Breast epithelium (tissue), 3 donors: ENCODE measurements around the gene GAK.

Experiments
- CTCF ChIP-seq, 3 donors: fragments of 450-650 bp; IDR thresholded peaks; one replicate each; pipeline ENCODE4 v1.5.1; 2016 to 2017; ENCODE audit warnings: antibody characterized with exemption in 3 of 3, mild to moderate bottlenecking in 3 of 3, moderate library complexity in 3 of 3
- POLR2A ChIP-seq: fragments of 450-650 bp; IDR thresholded peaks from one replicate; pipeline ENCODE4 v1.6.1; 2016; ENCODE audit warnings: antibody characterized with exemption, mild to moderate bottlenecking, moderate library complexity
- POLR2AphosphoS5 ChIP-seq, 3 donors: sonication (generic); formaldehyde crosslinking; IDR thresholded peaks; one replicate each; pipeline ENCODE4 v1.6.1; 2017; ENCODE audit warnings: antibody characterized with exemption in 3 of 3

DNA sequence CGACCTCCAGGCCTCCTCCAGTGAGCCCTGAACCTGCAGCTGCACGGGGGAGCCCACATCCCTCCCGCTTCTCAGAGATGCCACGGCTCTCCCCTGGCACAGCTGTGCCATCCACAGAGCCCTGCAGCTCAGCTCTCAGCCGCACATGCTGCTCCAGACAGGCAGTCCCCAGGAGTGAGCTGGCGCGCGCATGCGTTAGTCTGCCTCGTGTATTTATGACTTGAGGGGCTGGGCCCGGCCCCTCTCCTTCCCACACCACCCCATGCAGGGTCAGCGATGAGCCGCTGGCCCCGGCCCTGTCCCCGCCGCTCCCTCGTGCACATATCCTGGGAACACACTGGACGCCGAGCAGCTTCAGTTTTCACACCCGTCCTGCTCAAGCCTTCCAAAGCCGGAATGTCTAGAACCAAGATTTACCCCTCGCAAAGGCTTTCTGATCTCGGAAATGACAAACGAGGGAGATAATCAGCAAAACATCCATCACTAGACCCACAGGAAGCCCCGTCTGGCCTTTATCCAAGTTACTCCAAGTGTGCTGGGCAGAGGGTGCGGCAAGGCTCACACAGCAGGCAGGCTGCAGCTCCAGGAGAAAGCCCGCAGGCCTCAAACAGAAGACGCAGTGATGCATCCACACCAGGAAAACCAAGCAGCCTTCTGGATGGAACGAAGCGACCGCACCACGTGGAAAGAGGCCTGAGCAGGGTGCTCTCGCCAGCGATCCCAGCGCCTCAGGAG, 24.3 kb downstream of the GAK start:
- TF ChIP-seq CTCF (IDR thresholded peaks at IDR 0.05): no peak
- no peak for TF ChIP-seq POLR2A
- no peak for TF ChIP-seq POLR2AphosphoS5 (IDR thresholded peaks at IDR 0.05)
